Endothelial cell of umbilical vein (primary cell): Measurements from ENCODE around the gene MRAS. TPM values are rescaled to one million over a fixed set of nuclear protein-coding genes. Genes with fewer than 3 reads are reported as not detected.

ENCODE experiments used
- BruUV-seq: library from RNA; stranded (reverse); fragments of 400-500 nt; replicated peaks from 2 replicates; lab custom pipeline; 2021; lab: Mats Ljungman, UMichigan
- CTCF ChIA-PET: fragments of 300-600, 350-600 bp; sonication (Branson Sonifier 250); formaldehyde crosslinking; loops from one replicate; lab custom pipeline; 2021; ENCODE audit warnings: antibody characterized with exemption, inconsistent platforms; lab: Charles Lee
- POLR2A ChIA-PET: fragments of 300-600, 350-600 bp; sonication (Branson Sonifier 250); formaldehyde crosslinking; loops from one replicate; lab custom pipeline; 2021; ENCODE audit warnings: antibody characterized with exemption, inconsistent platforms; lab: Charles Lee
- DNase-seq: peaks from one replicate; pipeline ENCODE4 v3.0.0-alpha.2; 2011; ENCODE audit warnings: low read depth, low spot score
- FAIRE-seq: peaks from 2 replicates; lab custom pipeline; 2011; peaks lifted over from hg19 to GRCh38; lab: Jason Lieb, UNC
- H2AFZ ChIP-seq: 2 replicates; pipeline ENCODE4 v1.6.0; 2012; ENCODE audit warnings: low read depth, low read length, control low read depth, inconsistent platforms
- H3K27ac ChIP-seq: 2 replicates; pipeline ENCODE4 v1.5.1; 2011; ENCODE audit warnings: low read depth, mild to moderate bottlenecking, control low read depth, low read length, moderate library complexity; ENCODE audit not compliant: insufficient read depth
- H3K27me3 ChIP-seq, 2 experiments: 2 replicates each; pipeline versions ENCODE4 v1.6.0 to v1.6.1; 2011; ENCODE audit warnings: low read length in 2 of 2, mixed read lengths in 1 of 2; ENCODE audit not compliant: control insufficient read depth in 2 of 2, insufficient read depth in 2 of 2
- H3K36me3 ChIP-seq, 2 experiments: 2 replicates in 1 of 2; 3 replicates in 1 of 2; pipeline ENCODE4 v1.5.1; 2011; ENCODE audit warnings: low read length in 2 of 2, mild to moderate bottlenecking in 1 of 2, moderate library complexity in 1 of 2; ENCODE audit not compliant: control insufficient read depth in 2 of 2, insufficient read depth in 2 of 2; ENCODE audit errors: extremely low read depth in 1 of 2
- H3K4me1 ChIP-seq: 3 replicates; pipeline ENCODE4 v1.5.1; 2011; ENCODE audit warnings: mild to moderate bottlenecking, low read length; ENCODE audit not compliant: control insufficient read depth, insufficient read depth; ENCODE audit errors: extremely low read depth
- H3K4me2 ChIP-seq: 2 replicates; pipeline ENCODE4 v1.6.1; 2011; ENCODE audit warnings: low read length, control low read depth, mixed read lengths; ENCODE audit not compliant: insufficient read depth
- H3K4me3 ChIP-seq, 3 experiments: fragments of 200-600 bp in 1 of 3; sonication (generic), shearing (Covaris generic) in 1 of 3; replicated peaks in 1 of 3; 2 replicates each; pipeline ENCODE4 v1.5.1; 2011 to 2016; ENCODE audit warnings: control low read depth in 3 of 3, low read length in 3 of 3, mild to moderate bottlenecking in 2 of 3, inconsistent platforms in 1 of 3, low read depth in 1 of 3, moderate library complexity in 1 of 3; ENCODE audit not compliant: insufficient read depth in 1 of 3
- H3K79me2 ChIP-seq: 2 replicates; pipeline ENCODE4 v1.6.0; 2012; ENCODE audit warnings: low read length, inconsistent platforms; ENCODE audit not compliant: control insufficient read depth, insufficient read depth
- H3K9ac ChIP-seq: replicated peaks from 2 replicates; pipeline ENCODE3; 2011; ENCODE audit warnings: low read length, control low read depth; ENCODE audit not compliant: insufficient read depth; ENCODE audit errors: extremely low read depth
- H3K9me1 ChIP-seq: replicated peaks from 3 replicates; pipeline ENCODE4 v1.6.0; 2011; ENCODE audit warnings: mild to moderate bottlenecking, low read length; ENCODE audit not compliant: control insufficient read depth, insufficient read depth; ENCODE audit errors: extremely low read depth
- H3K9me3 ChIP-seq: replicated peaks from 2 replicates; pipeline ENCODE4 v1.5.1; 2012; ENCODE audit warnings: low read length, inconsistent platforms; ENCODE audit not compliant: control insufficient read depth, insufficient read depth
- H4K20me1 ChIP-seq: replicated peaks from 2 replicates; pipeline ENCODE3; 2011; ENCODE audit warnings: mild to moderate bottlenecking, low read length; ENCODE audit not compliant: control insufficient read depth, insufficient read depth; ENCODE audit errors: extremely low read depth
- EZH2 ChIP-seq: IDR thresholded peaks from 2 replicates; pipeline ENCODE4 v1.6.1; 2012; ENCODE audit warnings: borderline replicate concordance, low read depth, mild to moderate bottlenecking, moderate library complexity, low read length, inconsistent platforms; ENCODE audit not compliant: severe bottlenecking
- FOS ChIP-seq: IDR thresholded peaks from 2 replicates; pipeline ENCODE4 v1.6.1; 2011; ENCODE audit warnings: mild to moderate bottlenecking, low read length, moderate library complexity, borderline replicate concordance; ENCODE audit not compliant: insufficient read depth
- GATA2 ChIP-seq: IDR thresholded peaks from 2 replicates; pipeline ENCODE4 v1.7.0; 2011; ENCODE audit warnings: low read depth, mild to moderate bottlenecking, moderate library complexity, mixed read lengths, low read length; ENCODE audit not compliant: insufficient read length, insufficient read depth
- JUN ChIP-seq: IDR thresholded peaks from 2 replicates; pipeline ENCODE4 v1.6.1; 2011; ENCODE audit warnings: borderline replicate concordance, low read depth; ENCODE audit not compliant: insufficient read length, insufficient read depth
- MYC ChIP-seq: IDR thresholded peaks from one replicate; pipeline ENCODE4 v1.6.1; 2011; ENCODE audit warnings: mild to moderate bottlenecking, low read depth, low read length
- POLR2A ChIP-seq: IDR thresholded peaks from 2 replicates; pipeline ENCODE4 v1.6.1; 2012; ENCODE audit warnings: low read depth, mild to moderate bottlenecking, control low read depth, low read length
- POLR2AphosphoS5 ChIP-seq: IDR thresholded peaks from 2 replicates; pipeline ENCODE4 v1.6.1; 2012; ENCODE audit warnings: low read depth, mild to moderate bottlenecking, control low read depth, low read length, moderate library complexity; ENCODE audit not compliant: insufficient read depth
- dilution Hi-C: fragments of 300-500 bp; cut with MboI; formaldehyde crosslinking; loops from one replicate; pipeline ENCODE4 v1.15.0; 2019; ENCODE audit warnings: low sequenced_read_pairs; ENCODE audit not compliant: extremely low pct_ligation_motif_present
- intact Hi-C: fragments of 100-400 bp; cut with micrococcal nuclease; formaldehyde crosslinking; loops from one replicate; pipeline ENCODE4 v1.10.0; 2022
- polyA plus RNA-seq, 4 experiments: library from polyadenylated mRNA; depleted of rRNA in 3 of 4; stranded (reverse) in 3 of 4; unstranded in 1 of 4; fragments of >200 nt; gene quantifications; 2 replicates each; pipeline versions ENCODE4 v1.2.1 to v1.2.3, GENCODE V29; 2011 to 2012; ENCODE audit warnings: missing spikeins in 1 of 4
- total RNA-seq: library from RNA; stranded (reverse); gene quantifications from 2 replicates; pipeline ENCODE4 v1.2.3, GENCODE V29; 2021
- TF ChIP-seq, protein P1 (sequence below): IDR thresholded peaks from 2 replicates; pipeline ENCODE4 v1.6.1; 2011; ENCODE audit not compliant: insufficient read depth, insufficient read length
- TF ChIP-seq, protein P2 (sequence below), 2 donors: IDR thresholded peaks; 1 replicate in 1 of 2; 2 replicates in 1 of 2; pipeline ENCODE4 v1.5.1; 2011; ENCODE audit warnings: low read length in 2 of 2, mild to moderate bottlenecking in 2 of 2, moderate library complexity in 2 of 2, control low read depth in 1 of 2, inconsistent platforms in 1 of 2, low read depth in 1 of 2; ENCODE audit not compliant: insufficient read depth in 1 of 2; ENCODE audit errors: extremely low read depth in 1 of 2

MRAS gene
- total and polyA plus RNA-seq, 2 donors (not counting 3 experiments of a cell fraction or from before 2014, with no cell fraction given) = 14.6 to 16.5 TPM

DNA sequence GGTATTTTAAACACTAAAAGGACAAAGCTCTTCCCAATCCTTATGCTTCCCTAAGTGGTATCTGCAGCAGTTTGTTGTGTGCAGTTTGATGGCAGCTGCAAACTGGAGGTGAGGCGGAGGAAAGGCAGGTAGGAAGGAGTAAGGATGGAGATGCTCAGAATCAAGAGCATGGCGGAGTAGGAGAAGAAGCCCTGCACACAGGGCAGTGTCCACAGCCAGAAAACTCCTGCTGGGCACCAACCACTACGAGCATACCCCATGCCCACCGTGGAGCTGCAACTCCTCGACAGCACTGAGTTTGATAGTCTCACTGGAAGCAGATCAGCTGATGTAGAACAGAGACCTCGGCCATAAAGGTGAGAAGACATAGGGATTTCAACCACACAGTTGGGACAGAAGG lies 55.7 kb downstream of the MRAS start:
- no peaks in the 10 kb centered on the region for H3K9me1 ChIP-seq
- dilution Hi-C loops = no loop called here
- no peaks in the 10 kb centered on the region for H3K36me3 ChIP-seq
- H3K27me3 ChIP-seq = peaks cover 0 to 3% of the 10 kb centered on the region in 2 experiments
- no TSS peak for BruUV-seq
- intact Hi-C loops = no loop called here
- no peaks in the 10 kb centered on the region for H3K79me2 ChIP-seq
- no peaks in the 10 kb centered on the region for H3K9me3 ChIP-seq
- H3K4me1 ChIP-seq = no peaks in the 10 kb centered on the region
- H3K4me2 ChIP-seq = no peak overlapping the region
- no peak overlapping the region for H2AFZ ChIP-seq
- no peak for DNase-seq
- no peak overlapping the region for H3K4me3 ChIP-seq
- H3K9ac ChIP-seq = no peak overlapping the region
- CTCF ChIA-PET = interaction anchor here (1.2 kb wide), 1 partner anchor 14 kb away, joined by 4 read pairs; no protein-coding TSS in a partner anchor
- H3K27ac ChIP-seq = no peak overlapping the region
- FAIRE-seq = no peak
- TF ChIP-seq, protein P1, sequence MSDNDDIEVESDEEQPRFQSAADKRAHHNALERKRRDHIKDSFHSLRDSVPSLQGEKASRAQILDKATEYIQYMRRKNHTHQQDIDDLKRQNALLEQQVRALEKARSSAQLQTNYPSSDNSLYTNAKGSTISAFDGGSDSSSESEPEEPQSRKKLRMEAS = no peak
- no peak for TF ChIP-seq GATA2
- TF ChIP-seq JUN = no peak
- TF ChIP-seq EZH2 = no peak
- TF ChIP-seq MYC = no peak
- TF ChIP-seq, protein P2, sequence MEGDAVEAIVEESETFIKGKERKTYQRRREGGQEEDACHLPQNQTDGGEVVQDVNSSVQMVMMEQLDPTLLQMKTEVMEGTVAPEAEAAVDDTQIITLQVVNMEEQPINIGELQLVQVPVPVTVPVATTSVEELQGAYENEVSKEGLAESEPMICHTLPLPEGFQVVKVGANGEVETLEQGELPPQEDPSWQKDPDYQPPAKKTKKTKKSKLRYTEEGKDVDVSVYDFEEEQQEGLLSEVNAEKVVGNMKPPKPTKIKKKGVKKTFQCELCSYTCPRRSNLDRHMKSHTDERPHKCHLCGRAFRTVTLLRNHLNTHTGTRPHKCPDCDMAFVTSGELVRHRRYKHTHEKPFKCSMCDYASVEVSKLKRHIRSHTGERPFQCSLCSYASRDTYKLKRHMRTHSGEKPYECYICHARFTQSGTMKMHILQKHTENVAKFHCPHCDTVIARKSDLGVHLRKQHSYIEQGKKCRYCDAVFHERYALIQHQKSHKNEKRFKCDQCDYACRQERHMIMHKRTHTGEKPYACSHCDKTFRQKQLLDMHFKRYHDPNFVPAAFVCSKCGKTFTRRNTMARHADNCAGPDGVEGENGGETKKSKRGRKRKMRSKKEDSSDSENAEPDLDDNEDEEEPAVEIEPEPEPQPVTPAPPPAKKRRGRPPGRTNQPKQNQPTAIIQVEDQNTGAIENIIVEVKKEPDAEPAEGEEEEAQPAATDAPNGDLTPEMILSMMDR (IDR thresholded peaks at IDR 0.05; ENCODE audit: extremely low read depth in 1 of 2, insufficient read depth in 1 of 2, low read depth in 1 of 2, low read length in 2 of 2) = no peak
- no peak for TF ChIP-seq POLR2A
- TF ChIP-seq FOS = no peak
- no peak for TF ChIP-seq POLR2AphosphoS5
- POLR2A ChIA-PET = no interaction called here
- H4K20me1 ChIP-seq = no peaks in the 10 kb centered on the region
